SK-N-SH treated with all-trans-retinoic acid at 6 μM for 48 hours (cell line): ENCODE results near the gene XPO4.

Source experiments
- ATAC-seq: fragments of 200-7000 bp; cut with Tn5 transposase; 3 replicates; pipeline ENCODE4 v1.9.1; 2020; ENCODE audit warnings: mild to moderate bottlenecking, moderate library complexity
- ARNTL ChIP-seq: fragments of 450-650 bp; formaldehyde crosslinking; IDR thresholded peaks from 2 replicates; pipeline ENCODE4 v1.5.0; 2020; ENCODE audit warnings: low read depth, mild to moderate bottlenecking, moderate library complexity, borderline replicate concordance
- BACH2 ChIP-seq: fragments of 250-450 bp; sonication (Bioruptor Pico); IDR thresholded peaks from 2 replicates; pipeline ENCODE4 v1.9.0; 2021; ENCODE audit warnings: mild to moderate bottlenecking, borderline replicate concordance
- CREB5 ChIP-seq: fragments of 250-450 bp; sonication (Bioruptor Pico); IDR thresholded peaks from 2 replicates; pipeline ENCODE4 v1.5.1; 2020; ENCODE audit warnings: low read depth, mild to moderate bottlenecking, moderate library complexity
- CSDC2 ChIP-seq: fragments of 250-450 bp; sonication (Bioruptor Pico); IDR thresholded peaks from 2 replicates; pipeline ENCODE4 v1.5.0; 2020; ENCODE audit warnings: mild to moderate bottlenecking, moderate library complexity
- CSRNP3 ChIP-seq: fragments of 250-450 bp; sonication (Bioruptor Pico); IDR thresholded peaks from 2 replicates; pipeline ENCODE4 v1.5.1; 2021; ENCODE audit warnings: mild to moderate bottlenecking, moderate library complexity
- ESRRG ChIP-seq: fragments of 250-450 bp; sonication (Bioruptor Pico); IDR thresholded peaks from 2 replicates; pipeline ENCODE4 v1.6.1; 2021; ENCODE audit warnings: mild to moderate bottlenecking
- GLIS3 ChIP-seq: fragments of 250-450 bp; sonication (Bioruptor Pico); IDR thresholded peaks from 2 replicates; pipeline ENCODE4 v1.5.0; 2020; ENCODE audit warnings: mild to moderate bottlenecking, moderate library complexity
- ISL1 ChIP-seq: fragments of 250-450 bp; sonication (Bioruptor Pico); IDR thresholded peaks from 2 replicates; pipeline ENCODE4 v2.1.2; 2022; ENCODE audit warnings: mild to moderate bottlenecking, moderate library complexity
- PATZ1 ChIP-seq: fragments of 250-450 bp; sonication (Bioruptor Pico); IDR thresholded peaks from 2 replicates; pipeline ENCODE4 v1.8.0; 2020; ENCODE audit warnings: mild to moderate bottlenecking, moderate library complexity, borderline replicate concordance
- POU6F1 ChIP-seq: fragments of 250-450 bp; sonication (Bioruptor Pico); IDR thresholded peaks from 2 replicates; pipeline ENCODE4 v1.8.0; 2021; ENCODE audit warnings: low read depth, mild to moderate bottlenecking, moderate library complexity, borderline replicate concordance
- PPARA ChIP-seq: fragments of 250-450 bp; sonication (Bioruptor Pico); IDR thresholded peaks from 2 replicates; pipeline ENCODE4 v1.5.0; 2020; ENCODE audit warnings: mild to moderate bottlenecking, borderline replicate concordance
- RARB ChIP-seq: fragments of 250-450 bp; sonication (Bioruptor Pico); IDR thresholded peaks from 2 replicates; pipeline ENCODE4 v1.8.0; 2021; ENCODE audit warnings: mild to moderate bottlenecking, moderate library complexity
- SNAI2 ChIP-seq: fragments of 250-450 bp; sonication (Bioruptor Pico); IDR thresholded peaks from 2 replicates; pipeline ENCODE4 v1.5.0; 2020; ENCODE audit warnings: mild to moderate bottlenecking, moderate library complexity
- TCF4 ChIP-seq: fragments of 250-450 bp; sonication (Bioruptor Pico); IDR thresholded peaks from 2 replicates; pipeline ENCODE4 v1.8.0; 2021; ENCODE audit warnings: mild to moderate bottlenecking, moderate library complexity, borderline replicate concordance
- ZFP3 ChIP-seq: fragments of 250-450 bp; sonication (Bioruptor Pico); IDR thresholded peaks from 2 replicates; pipeline ENCODE4 v1.5.0; 2020; ENCODE audit warnings: mild to moderate bottlenecking, moderate library complexity
- ZNF8 ChIP-seq: fragments of 450-650 bp; formaldehyde crosslinking; IDR thresholded peaks from 2 replicates; pipeline ENCODE4 v1.5.0; 2020; ENCODE audit warnings: mild to moderate bottlenecking, moderate library complexity
- TF ChIP-seq, protein P1 (sequence below): fragments of 250-450 bp; sonication (Bioruptor Pico); IDR thresholded peaks from 2 replicates; pipeline ENCODE4 v1.5.0; 2020; ENCODE audit warnings: mild to moderate bottlenecking, moderate library complexity

XPO4 gene

GRCh38 chr13:20847296-20847695 is 55.2 kb downstream of the XPO4 start:
- TF ChIP-seq CSDC2 (CRISPR knock-in tag): no peak
- TF ChIP-seq CREB5 (CRISPR knock-in tag): peak; percentile 45; the same call in 1 of the 2 replicates
- TF ChIP-seq ISL1: peak; percentile 89
- TF ChIP-seq TCF4: no peak
- TF ChIP-seq ARNTL: no peak
- TF ChIP-seq GLIS3: no peak
- 0 out of 2 replicates have a peak, but pooled peaks have one; percentile 67 for TF ChIP-seq ESRRG (CRISPR knock-in tag)
- TF ChIP-seq SNAI2 (CRISPR knock-in tag): no peak
- TF ChIP-seq, protein P1, sequence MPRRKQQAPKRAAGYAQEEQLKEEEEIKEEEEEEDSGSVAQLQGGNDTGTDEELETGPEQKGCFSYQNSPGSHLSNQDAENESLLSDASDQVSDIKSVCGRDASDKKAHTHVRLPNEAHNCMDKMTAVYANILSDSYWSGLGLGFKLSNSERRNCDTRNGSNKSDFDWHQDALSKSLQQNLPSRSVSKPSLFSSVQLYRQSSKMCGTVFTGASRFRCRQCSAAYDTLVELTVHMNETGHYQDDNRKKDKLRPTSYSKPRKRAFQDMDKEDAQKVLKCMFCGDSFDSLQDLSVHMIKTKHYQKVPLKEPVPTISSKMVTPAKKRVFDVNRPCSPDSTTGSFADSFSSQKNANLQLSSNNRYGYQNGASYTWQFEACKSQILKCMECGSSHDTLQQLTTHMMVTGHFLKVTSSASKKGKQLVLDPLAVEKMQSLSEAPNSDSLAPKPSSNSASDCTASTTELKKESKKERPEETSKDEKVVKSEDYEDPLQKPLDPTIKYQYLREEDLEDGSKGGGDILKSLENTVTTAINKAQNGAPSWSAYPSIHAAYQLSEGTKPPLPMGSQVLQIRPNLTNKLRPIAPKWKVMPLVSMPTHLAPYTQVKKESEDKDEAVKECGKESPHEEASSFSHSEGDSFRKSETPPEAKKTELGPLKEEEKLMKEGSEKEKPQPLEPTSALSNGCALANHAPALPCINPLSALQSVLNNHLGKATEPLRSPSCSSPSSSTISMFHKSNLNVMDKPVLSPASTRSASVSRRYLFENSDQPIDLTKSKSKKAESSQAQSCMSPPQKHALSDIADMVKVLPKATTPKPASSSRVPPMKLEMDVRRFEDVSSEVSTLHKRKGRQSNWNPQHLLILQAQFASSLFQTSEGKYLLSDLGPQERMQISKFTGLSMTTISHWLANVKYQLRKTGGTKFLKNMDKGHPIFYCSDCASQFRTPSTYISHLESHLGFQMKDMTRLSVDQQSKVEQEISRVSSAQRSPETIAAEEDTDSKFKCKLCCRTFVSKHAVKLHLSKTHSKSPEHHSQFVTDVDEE: 0 out of 2 replicates have a peak, but pooled peaks have one; percentile 32
- no peak for TF ChIP-seq ZNF8
- TF ChIP-seq RARB (CRISPR knock-in tag): no peak
- TF ChIP-seq ZFP3 (CRISPR knock-in tag): no peak
- TF ChIP-seq CSRNP3 (CRISPR knock-in tag): no peak
- no peak for TF ChIP-seq PPARA (CRISPR knock-in tag)
- TF ChIP-seq, all 23 proteins: peak for 4
- ATAC-seq: peak; percentile 36; the same call in 1 of the 3 replicates

DNA sequence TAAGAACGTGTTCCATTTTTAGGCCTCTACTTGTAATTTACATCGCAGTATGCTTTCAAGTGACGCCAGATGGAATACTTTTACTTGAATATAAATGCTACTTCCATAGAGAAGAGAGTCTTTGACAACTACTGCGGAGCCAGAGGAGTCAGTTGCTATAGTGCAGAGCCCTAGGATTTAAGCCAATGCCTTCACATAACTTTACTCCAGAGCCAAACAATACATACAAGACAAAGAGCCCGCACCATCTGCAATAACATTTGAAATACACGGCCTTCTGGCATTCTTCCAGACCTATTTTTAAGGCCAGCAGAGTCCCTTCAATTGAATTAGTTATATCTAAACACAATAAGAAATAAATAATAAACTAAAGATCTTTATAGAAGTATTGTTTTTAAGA is 59.4 kb downstream of the XPO4 start:
- TF ChIP-seq TCF4: 0 out of 2 replicates have a peak, but pooled peaks have one; percentile 24
- TF ChIP-seq GLIS3: no peak
- peak; percentile 78 for TF ChIP-seq ISL1
- no peak; the same call in 2 of the 3 replicates for ATAC-seq

DNA sequence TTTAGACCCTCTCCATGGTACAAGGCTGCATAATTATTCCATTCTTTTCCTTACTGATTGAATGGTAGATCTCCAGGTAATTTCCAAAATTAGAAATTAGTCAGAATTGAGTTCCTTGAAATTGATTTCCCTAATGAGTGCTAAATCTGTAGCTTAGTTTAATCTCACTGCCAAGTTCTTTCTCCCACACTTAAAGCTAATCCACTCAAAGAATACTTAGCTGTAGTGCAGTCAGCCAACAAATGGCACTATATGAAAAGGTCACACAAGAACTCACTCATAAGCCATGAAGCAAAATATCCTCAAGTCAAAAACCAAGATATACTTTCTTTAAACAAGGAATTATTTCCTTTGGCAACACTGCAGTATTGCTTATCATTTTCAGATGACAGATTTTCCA is 62.0 kb downstream of the XPO4 start:
- ATAC-seq: no peak
- peak; percentile 49 for TF ChIP-seq ISL1
- TF ChIP-seq PPARA (CRISPR knock-in tag): no peak
- TF ChIP-seq ARNTL: no peak
- TF ChIP-seq ZNF8: no peak
- TF ChIP-seq GLIS3: no peak

GRCh38 chr13:20833900-20834679 is 68.5 kb downstream of the XPO4 start:
- TF ChIP-seq PPARA (CRISPR knock-in tag) (no peak), POU6F1 (CRISPR knock-in tag) (no peak), SNAI2 (CRISPR knock-in tag) (no peak), RARB (CRISPR knock-in tag) (no peak), CREB5 (CRISPR knock-in tag) (no peak)
- ATAC-seq: no peak

- TF ChIP-seq ISL1: peak; percentile 76
- TF ChIP-seq BACH2 (CRISPR knock-in tag): no peak
- no peak for TF ChIP-seq ZNF8
- TF ChIP-seq PATZ1 (CRISPR knock-in tag): no peak
- ATAC-seq: no peak
These were observed 69.7 kb downstream of the XPO4 start for GRCh38 chr13:20832861-20833260.
